LNCaP clone FGC (cell line): Measurements from ENCODE around the gene SLC4A8.
A peak's percentile ranks its signal among the peaks of the same experiment; 100 is the strongest.

Source experiments
- DNase-seq: peaks from one replicate; pipeline ENCODE4 v3.0.0-alpha.2; 2011; ENCODE audit warnings: low read depth
- H3K4me3 ChIP-seq: 2 replicates; pipeline ENCODE4 v1.5.1; 2011; ENCODE audit warnings: mild to moderate bottlenecking, low read depth, low read length, control low read depth
- TF ChIP-seq, protein P1 (sequence below): IDR thresholded peaks from 2 replicates; pipeline ENCODE4 v1.5.1; 2012; ENCODE audit warnings: mild to moderate bottlenecking; ENCODE audit not compliant: control insufficient read depth, insufficient read depth; ENCODE audit errors: extremely low read depth

Gene SLC4A8

DNA sequence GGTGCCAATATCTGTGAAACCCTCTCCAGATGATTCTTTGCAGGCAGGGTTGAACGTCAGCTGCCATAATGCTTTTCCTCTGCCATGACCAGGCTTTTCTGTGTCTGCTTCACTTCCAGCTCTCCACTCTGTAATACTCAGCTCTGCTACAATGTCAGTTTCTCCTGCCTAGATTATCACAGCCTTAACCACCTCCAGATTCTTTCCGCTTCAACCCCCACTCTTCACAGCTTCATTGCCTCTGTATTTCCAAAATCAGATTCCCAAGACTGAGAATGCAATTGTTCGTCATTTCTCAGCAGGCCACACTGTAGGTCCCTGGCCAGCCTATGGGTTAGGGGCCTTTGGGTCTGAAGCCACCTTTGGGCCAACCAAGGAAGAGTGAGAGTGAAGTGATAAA is 92.7 kb downstream of the SLC4A8 start:
- DNase-seq, result no peak
- TF ChIP-seq, protein P1, sequence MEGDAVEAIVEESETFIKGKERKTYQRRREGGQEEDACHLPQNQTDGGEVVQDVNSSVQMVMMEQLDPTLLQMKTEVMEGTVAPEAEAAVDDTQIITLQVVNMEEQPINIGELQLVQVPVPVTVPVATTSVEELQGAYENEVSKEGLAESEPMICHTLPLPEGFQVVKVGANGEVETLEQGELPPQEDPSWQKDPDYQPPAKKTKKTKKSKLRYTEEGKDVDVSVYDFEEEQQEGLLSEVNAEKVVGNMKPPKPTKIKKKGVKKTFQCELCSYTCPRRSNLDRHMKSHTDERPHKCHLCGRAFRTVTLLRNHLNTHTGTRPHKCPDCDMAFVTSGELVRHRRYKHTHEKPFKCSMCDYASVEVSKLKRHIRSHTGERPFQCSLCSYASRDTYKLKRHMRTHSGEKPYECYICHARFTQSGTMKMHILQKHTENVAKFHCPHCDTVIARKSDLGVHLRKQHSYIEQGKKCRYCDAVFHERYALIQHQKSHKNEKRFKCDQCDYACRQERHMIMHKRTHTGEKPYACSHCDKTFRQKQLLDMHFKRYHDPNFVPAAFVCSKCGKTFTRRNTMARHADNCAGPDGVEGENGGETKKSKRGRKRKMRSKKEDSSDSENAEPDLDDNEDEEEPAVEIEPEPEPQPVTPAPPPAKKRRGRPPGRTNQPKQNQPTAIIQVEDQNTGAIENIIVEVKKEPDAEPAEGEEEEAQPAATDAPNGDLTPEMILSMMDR, result no peak
- no peak overlapping the region for H3K4me3 ChIP-seq

DNA sequence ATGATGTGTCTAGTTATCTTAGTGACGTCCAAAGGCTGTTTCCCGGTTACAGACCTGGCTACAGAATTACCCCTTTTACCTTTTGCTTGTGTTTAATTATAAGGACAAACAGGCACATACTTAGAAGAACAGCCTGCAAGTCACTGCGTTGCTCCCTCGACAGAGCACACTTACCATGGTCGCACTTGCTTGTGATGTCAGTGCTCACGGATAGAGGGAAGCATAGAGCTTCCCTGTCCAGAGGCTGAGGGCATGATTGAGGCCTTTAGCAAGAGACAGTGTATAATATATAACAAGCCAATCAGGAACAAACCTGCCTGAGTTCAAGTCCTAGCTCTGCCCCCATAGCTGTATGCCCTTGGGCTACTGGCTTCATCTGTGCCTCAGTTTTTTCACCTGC is 93.2 kb downstream of the SLC4A8 start:
- no peak for DNase-seq
- no peak overlapping the region for H3K4me3 ChIP-seq
- TF ChIP-seq, protein P1, result peak; percentile 18; the same call in 1 of the 2 replicates

DNA sequence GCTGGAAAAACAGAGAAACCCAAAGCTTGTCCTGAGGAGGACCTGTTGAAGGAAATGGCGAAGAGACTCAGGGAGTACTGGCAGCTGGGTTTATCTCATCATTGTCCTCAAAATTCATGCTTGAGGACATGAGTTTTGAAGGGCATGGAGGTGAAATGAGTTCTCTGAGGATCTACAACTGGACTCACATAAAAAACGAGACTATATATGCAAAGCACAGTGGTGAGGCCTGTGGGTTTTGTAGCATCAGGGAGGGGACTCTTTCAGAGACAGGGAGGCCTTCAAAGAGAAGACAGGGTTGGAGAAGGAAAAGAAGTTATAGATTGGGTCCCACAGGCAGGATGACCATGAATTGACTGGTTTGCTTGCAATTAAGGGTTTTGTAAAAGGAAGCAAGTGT is 95.1 kb downstream of the SLC4A8 start:
- TF ChIP-seq, protein P1, result no peak
- DNase-seq, result no peak
- no peak overlapping the region for H3K4me3 ChIP-seq

DNA sequence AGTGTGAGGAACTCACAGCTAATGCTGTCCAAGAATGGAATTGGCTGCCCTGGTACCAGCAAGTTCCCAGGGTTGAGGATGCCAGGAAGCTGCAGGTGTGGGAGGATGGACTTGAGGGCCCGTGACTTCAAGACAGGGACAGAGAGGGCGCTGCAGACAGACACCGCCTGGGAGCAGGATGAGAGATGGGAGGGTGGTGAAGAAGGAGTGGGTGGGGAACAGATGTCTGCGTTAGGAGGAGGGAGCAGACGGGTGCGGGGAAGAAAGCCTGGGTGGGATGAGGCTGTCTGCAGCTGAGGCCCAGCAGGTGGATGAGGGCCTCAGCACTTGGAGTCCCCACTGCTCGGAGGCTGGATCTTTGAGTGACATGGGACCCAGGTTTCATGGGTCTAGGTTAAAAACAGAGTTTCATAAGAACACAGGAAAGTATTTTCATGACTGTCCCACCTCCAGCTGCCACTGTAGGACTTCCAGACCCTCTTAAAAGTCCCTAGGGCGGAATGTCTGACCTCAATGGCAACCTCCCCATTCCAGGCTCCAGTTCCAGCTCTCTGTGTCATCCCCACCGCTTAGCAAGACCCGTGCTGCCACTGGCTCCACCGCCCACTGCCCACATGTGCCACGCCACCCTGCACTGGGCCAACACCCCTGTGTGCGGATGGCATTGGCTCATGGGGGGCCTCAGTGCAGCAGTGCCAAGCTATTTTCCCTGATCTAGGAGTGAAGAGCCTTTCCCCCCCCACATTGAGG is 96.1 kb downstream of the SLC4A8 start:
- no peak overlapping the region for H3K4me3 ChIP-seq
- TF ChIP-seq, protein P1, result no peak
- no peak for DNase-seq

DNA sequence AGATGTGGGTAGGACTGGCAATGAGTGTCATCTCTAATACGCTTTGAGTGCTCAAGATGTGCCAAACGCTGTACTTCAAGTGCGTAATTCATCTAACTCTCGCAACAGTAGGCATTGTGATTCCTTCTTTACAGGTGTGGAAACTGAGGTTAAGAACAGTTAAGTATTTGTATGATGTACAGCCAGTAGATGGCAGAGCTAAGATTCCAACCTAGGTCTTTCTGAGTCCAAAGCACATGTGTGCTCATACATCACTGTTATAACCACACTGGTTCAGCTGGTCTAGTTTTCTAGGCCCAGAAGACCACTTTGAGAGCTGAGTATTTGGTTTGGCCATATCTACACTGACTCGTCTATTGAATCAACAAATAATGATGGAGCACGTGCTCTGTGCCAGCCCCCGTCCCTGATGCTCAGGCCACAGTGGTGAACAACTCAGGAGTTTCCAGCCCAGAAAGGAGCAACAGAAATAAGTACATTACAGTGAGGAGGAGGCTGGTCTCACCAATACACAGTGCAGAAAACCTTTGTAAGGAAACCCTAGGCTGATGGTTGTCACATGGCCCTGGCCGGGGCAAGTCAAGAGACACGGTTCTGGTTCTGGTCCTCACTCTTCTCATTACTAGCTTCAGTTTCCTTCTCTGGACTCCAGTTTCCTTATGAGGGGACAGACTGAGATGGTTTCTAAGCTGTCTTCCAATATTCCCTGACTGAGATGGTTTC is 97.1 kb downstream of the SLC4A8 start:
- no peak overlapping the region for H3K4me3 ChIP-seq
- TF ChIP-seq, protein P1, result 0 out of 2 replicates have a peak, but pooled peaks have one; percentile 16
- no peak for DNase-seq

DNA sequence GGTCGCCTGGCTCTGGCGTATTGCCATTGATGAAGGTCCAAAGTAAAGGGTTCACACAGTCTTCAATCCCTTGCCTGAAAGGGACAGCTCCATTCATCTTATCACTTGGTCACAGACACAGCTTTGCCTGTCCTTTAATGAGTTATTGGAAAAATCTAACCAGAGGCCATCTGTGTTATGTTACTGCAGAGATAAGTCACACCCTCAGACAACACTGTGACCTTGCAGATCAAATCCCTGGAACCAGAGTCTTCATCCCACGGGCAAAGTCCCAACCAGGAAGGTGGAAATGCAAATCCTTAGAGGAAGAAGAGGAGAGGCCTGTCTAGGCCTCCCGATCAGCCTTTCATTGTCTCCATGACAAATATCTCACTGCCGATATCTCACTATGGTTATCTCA is 98.1 kb downstream of the SLC4A8 start:
- TF ChIP-seq, protein P1, result no peak
- no peak for DNase-seq
- H3K4me3 ChIP-seq, result no peak overlapping the region
